ENCODE data around the gene TXK.

TXK gene

DNA sequence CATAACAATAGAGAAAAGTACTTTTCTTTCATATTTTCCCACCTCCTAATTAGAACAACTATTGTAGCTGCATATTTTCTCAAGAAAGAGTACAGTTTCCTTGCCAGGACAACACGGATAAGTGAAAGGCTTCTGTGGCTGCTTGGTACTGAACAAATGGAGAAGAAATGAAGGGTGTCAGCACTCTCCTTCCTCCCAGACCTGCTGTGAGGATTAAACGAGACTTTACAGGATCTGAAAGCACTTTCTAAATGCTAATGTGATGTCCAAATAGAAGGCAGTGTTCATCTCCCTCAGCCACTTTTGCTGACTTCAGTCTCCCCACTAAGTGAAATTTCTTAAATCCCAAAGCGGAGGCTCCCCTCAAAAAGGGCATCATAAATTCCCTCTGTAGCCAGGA, 103.6 kb downstream of the TXK start:
- Histone ChIP-seq H2AFZ (ENCODE audit: low read length) (no peak overlapping the region), H3K4me1 (ENCODE audit: insufficient read depth, low read length, severe bottlenecking) (no peaks in the 10 kb centered on the region)

DNA sequence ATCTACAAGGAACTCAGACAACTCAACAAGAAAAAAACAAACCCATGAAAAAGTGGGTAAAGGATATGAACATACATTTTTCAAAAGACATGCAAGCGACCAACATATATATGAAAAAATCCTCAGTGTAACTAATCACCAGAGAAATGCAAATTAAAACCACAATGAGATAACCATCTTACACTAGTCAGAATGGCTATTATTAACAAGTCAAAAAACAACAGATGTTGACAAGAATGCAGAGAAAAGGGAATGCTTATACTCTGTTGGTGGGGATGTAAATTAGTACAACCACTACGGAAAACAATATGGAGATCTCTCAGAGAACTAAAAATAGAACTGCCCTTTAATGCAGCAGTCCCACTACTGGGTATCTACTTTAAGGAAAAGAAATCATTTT, 105.4 kb downstream of the TXK start:
- Histone ChIP-seq H4K20me1 (ENCODE audit: insufficient read depth, low read length) (no peaks in the 10 kb centered on the region), H3K79me2 (ENCODE audit: insufficient read depth, low read length) (no peaks in the 10 kb centered on the region), H3F3A (ENCODE audit: insufficient read depth, low read length) (no peaks in the 10 kb centered on the region), H3K9me3 (ENCODE audit: low read length) (no peaks in the 10 kb centered on the region), H3K36me3 (ENCODE audit: insufficient read depth, low read length) (no peaks in the 10 kb centered on the region), H3K4me3 (ENCODE audit: low read depth, low read length, poor library complexity, severe bottlenecking) (no peak overlapping the region), H3K4me1 (ENCODE audit: insufficient read depth, low read length, severe bottlenecking) (no peaks in the 10 kb centered on the region), H3K9ac (ENCODE audit: low read length) (no peak overlapping the region), H3K4me2 (ENCODE audit: low read length) (no peak overlapping the region), H3K27ac (ENCODE audit: low read depth, low read length, poor library complexity, severe bottlenecking) (no peak overlapping the region), H2AFZ (ENCODE audit: low read length) (no peak overlapping the region), H3K9me2 (ENCODE audit: low read depth, low read length) (no peaks in the 10 kb centered on the region), H3K27me3 (ENCODE audit: insufficient read depth, low read length) (no peaks in the 10 kb centered on the region)
- no peak for TF ChIP-seq CTCF (IDR thresholded peaks at IDR 0.05; ENCODE audit: low read length)

More for the DNA sequence above, 103.6 kb downstream of the TXK start:
- 0 out of 2 replicates have a peak, but pooled peaks cover 3% of the 10 kb centered on the region for H3F3A ChIP-seq (ENCODE audit: insufficient read depth, low read length)
- no peak overlapping the region for H3K9ac ChIP-seq (ENCODE audit: low read length)
- no peaks in the 10 kb centered on the region for H3K36me3 ChIP-seq (ENCODE audit: insufficient read depth, low read length)
- no peak overlapping the region for H3K4me2 ChIP-seq (ENCODE audit: low read length)
- TF ChIP-seq EZH2 (IDR thresholded peaks at IDR 0.05; ENCODE audit: borderline replicate concordance, low read length) (no peak), CTCF (IDR thresholded peaks at IDR 0.05; ENCODE audit: low read length) (no peak)
- H3K79me2 ChIP-seq (ENCODE audit: insufficient read depth, low read length), result no peaks in the 10 kb centered on the region
- no peaks in the 10 kb centered on the region for H3K9me2 ChIP-seq (ENCODE audit: low read depth, low read length)
- no peak overlapping the region for H3K27ac ChIP-seq (ENCODE audit: low read depth, low read length, poor library complexity, severe bottlenecking)
- H3K9me3 ChIP-seq (ENCODE audit: low read length), result no peaks in the 10 kb centered on the region
- no peaks in the 10 kb centered on the region for H3K27me3 ChIP-seq (ENCODE audit: insufficient read depth, low read length)
- H4K20me1 ChIP-seq (ENCODE audit: insufficient read depth, low read length), result no peaks in the 10 kb centered on the region
- no peak overlapping the region for H3K4me3 ChIP-seq (ENCODE audit: low read depth, low read length, poor library complexity, severe bottlenecking)

- H3K36me3 ChIP-seq (ENCODE audit: insufficient read depth, low read length), result no peaks in the 10 kb centered on the region
- no peak overlapping the region for H2AFZ ChIP-seq (ENCODE audit: low read length)
- H3K4me1 ChIP-seq (ENCODE audit: insufficient read depth, low read length, severe bottlenecking), result no peaks in the 10 kb centered on the region
- no peaks in the 10 kb centered on the region for H3K79me2 ChIP-seq (ENCODE audit: insufficient read depth, low read length)
- no peaks in the 10 kb centered on the region for H4K20me1 ChIP-seq (ENCODE audit: insufficient read depth, low read length)
- H3K4me3 ChIP-seq (ENCODE audit: low read depth, low read length, poor library complexity, severe bottlenecking), result no peak overlapping the region
- H3K9ac ChIP-seq (ENCODE audit: low read length), result no peak overlapping the region
- H3K27me3 ChIP-seq (ENCODE audit: insufficient read depth, low read length), result no peaks in the 10 kb centered on the region
- H3K27ac ChIP-seq (ENCODE audit: low read depth, low read length, poor library complexity, severe bottlenecking), result no peak overlapping the region
- H3K4me2 ChIP-seq (ENCODE audit: low read length), result no peak overlapping the region
- no peaks in the 10 kb centered on the region for H3K9me3 ChIP-seq (ENCODE audit: low read length)
- H3F3A ChIP-seq (ENCODE audit: insufficient read depth, low read length), result no peaks in the 10 kb centered on the region
- TF ChIP-seq CTCF (IDR thresholded peaks at IDR 0.05; ENCODE audit: low read length), result no peak
- no peak for TF ChIP-seq EZH2 (IDR thresholded peaks at IDR 0.05; ENCODE audit: borderline replicate concordance, low read length)
- no peaks in the 10 kb centered on the region for H3K9me2 ChIP-seq (ENCODE audit: low read depth, low read length)
These were observed 106.4 kb downstream of the TXK start for GRCh38 chr4:48027653-48028052.
